Lower leg skin (tissue), 3 donors: ENCODE data around the gene ABCC8.

Experiments used
- POLR2A ChIP-seq, 2 donors: fragments of 450-650 bp; IDR thresholded peaks; one replicate each; pipeline ENCODE4 v1.6.1; 2016 to 2017; ENCODE audit warnings: antibody characterized with exemption in 2 of 2, mild to moderate bottlenecking in 1 of 2, moderate library complexity in 1 of 2
- TF ChIP-seq, protein P1 (sequence below), 3 donors: fragments of 450-650 bp; IDR thresholded peaks; one replicate each; pipeline ENCODE4 v1.5.1; 2016; ENCODE audit warnings: antibody characterized with exemption in 3 of 3, mild to moderate bottlenecking in 3 of 3, moderate library complexity in 2 of 3

- TF ChIP-seq, protein P1, sequence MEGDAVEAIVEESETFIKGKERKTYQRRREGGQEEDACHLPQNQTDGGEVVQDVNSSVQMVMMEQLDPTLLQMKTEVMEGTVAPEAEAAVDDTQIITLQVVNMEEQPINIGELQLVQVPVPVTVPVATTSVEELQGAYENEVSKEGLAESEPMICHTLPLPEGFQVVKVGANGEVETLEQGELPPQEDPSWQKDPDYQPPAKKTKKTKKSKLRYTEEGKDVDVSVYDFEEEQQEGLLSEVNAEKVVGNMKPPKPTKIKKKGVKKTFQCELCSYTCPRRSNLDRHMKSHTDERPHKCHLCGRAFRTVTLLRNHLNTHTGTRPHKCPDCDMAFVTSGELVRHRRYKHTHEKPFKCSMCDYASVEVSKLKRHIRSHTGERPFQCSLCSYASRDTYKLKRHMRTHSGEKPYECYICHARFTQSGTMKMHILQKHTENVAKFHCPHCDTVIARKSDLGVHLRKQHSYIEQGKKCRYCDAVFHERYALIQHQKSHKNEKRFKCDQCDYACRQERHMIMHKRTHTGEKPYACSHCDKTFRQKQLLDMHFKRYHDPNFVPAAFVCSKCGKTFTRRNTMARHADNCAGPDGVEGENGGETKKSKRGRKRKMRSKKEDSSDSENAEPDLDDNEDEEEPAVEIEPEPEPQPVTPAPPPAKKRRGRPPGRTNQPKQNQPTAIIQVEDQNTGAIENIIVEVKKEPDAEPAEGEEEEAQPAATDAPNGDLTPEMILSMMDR (IDR thresholded peaks at IDR 0.05), result peak in 1 of 3 donors; percentile 47
- TF ChIP-seq POLR2A (IDR thresholded peaks at IDR 0.05), result no peak
These were observed 27.9 kb upstream of the ABCC8 start for GRCh38 chr11:17504330-17505107.
